ENCODE results near the gene FAM186B. TPM values are rescaled to one million over a fixed set of nuclear protein-coding genes. Genes with fewer than 3 reads are reported as not detected.

FAM186B gene
- total and polyA plus RNA-seq, 2 donors (not counting 1 experiment from before 2014, with no cell fraction given): 0.10 to 0.33 TPM

DNA sequence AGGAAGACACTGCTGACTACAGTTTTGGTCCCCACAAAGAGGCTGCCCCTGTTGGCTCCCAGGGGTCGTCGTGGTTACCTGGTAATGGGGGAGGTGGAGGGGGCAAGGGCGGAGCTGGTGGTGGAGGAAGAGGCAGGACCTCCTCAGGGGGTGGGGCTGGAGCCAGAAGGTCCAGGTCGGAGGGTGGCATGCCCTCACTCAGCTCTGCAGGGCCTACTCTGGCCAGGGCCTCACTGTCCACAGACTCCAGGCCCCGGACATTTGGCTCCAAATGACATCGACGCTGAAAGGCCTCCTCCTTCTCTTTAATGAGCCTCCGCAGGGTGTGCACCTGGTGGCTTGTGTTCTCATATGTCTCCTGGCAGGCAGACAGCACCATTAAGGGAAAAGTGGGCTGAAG is 46.4 kb upstream of the FAM186B start:
- H3K4me1 ChIP-seq (ENCODE audit: control insufficient read depth, extremely low read depth, insufficient read depth, low read length): no peaks in the 10 kb centered on the region
- no peaks in the 10 kb centered on the region for H4K20me1 ChIP-seq (ENCODE audit: control insufficient read depth, extremely low read depth, insufficient read depth, low read length)
- TF ChIP-seq, protein P1, sequence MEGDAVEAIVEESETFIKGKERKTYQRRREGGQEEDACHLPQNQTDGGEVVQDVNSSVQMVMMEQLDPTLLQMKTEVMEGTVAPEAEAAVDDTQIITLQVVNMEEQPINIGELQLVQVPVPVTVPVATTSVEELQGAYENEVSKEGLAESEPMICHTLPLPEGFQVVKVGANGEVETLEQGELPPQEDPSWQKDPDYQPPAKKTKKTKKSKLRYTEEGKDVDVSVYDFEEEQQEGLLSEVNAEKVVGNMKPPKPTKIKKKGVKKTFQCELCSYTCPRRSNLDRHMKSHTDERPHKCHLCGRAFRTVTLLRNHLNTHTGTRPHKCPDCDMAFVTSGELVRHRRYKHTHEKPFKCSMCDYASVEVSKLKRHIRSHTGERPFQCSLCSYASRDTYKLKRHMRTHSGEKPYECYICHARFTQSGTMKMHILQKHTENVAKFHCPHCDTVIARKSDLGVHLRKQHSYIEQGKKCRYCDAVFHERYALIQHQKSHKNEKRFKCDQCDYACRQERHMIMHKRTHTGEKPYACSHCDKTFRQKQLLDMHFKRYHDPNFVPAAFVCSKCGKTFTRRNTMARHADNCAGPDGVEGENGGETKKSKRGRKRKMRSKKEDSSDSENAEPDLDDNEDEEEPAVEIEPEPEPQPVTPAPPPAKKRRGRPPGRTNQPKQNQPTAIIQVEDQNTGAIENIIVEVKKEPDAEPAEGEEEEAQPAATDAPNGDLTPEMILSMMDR (conservative IDR thresholded peaks at IDR 0.05 in 1 of 2, IDR thresholded peaks at IDR 0.05 in 1 of 2; ENCODE audit: low read depth in 1 of 2, low read length in 2 of 2): no peak
- no peak for TF ChIP-seq EZH2 (IDR thresholded peaks at IDR 0.05; ENCODE audit: low read length, missing control alignments)
- H3K27me3 ChIP-seq (ENCODE audit: control insufficient read depth, insufficient read depth, low read length): no peaks in the 10 kb centered on the region
- H3K9ac ChIP-seq (ENCODE audit: insufficient read depth, low read length): no peak overlapping the region
- H3K27ac ChIP-seq (ENCODE audit: insufficient read depth, low read length): no peak overlapping the region
- no peak overlapping the region for H3K4me3 ChIP-seq (replicated peaks in 1 of 4; ENCODE audit: control extremely low read depth in 1 of 4, insufficient read depth in 1 of 4, low read depth in 3 of 4, low read length in 4 of 4)
- no peak for DNase-seq (ENCODE audit: low read depth in 2 of 2)
- H3K4me2 ChIP-seq (ENCODE audit: extremely low read depth, insufficient read depth, low read length): no peak overlapping the region
- H2AFZ ChIP-seq (ENCODE audit: low read length): no peak overlapping the region
- no peaks in the 10 kb centered on the region for H3K9me3 ChIP-seq (ENCODE audit: control insufficient read depth, insufficient read depth, low read depth, low read length)
- H3K79me2 ChIP-seq (ENCODE audit: control insufficient read depth, insufficient read depth, low read length): no peaks in the 10 kb centered on the region
- H3K36me3 ChIP-seq (ENCODE audit: control insufficient read depth, insufficient read depth, low read length): peaks cover 5% of the 10 kb centered on the region

DNA sequence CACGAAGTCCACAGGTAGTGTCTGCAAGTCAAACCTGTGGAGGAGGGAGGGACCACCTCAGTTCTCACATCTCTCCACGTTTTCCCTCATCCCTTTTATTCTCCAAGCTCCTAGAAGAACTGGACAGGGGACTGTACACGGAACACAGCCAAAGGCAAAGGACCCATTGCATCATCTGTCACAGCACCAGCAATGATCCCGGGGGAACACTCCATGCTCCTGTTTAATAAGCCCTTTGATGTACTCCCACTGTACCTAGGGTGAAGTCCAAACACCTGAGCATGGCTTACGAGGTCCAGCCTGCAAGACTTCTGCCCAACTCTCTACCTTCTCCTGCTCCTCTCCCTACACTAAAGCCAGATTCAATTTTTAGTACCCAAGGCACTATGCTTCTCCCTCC is 44.5 kb upstream of the FAM186B start:
- Histone ChIP-seq H3K4me2 (ENCODE audit: extremely low read depth, insufficient read depth, low read length) (no peak overlapping the region), H4K20me1 (ENCODE audit: control insufficient read depth, extremely low read depth, insufficient read depth, low read length) (no peaks in the 10 kb centered on the region), H3K27ac (ENCODE audit: insufficient read depth, low read length) (no peak overlapping the region), H3K4me3 (replicated peaks in 1 of 4; ENCODE audit: control extremely low read depth in 1 of 4, insufficient read depth in 1 of 4, low read depth in 3 of 4, low read length in 4 of 4) (no peak overlapping the region), H3K36me3 (ENCODE audit: control insufficient read depth, insufficient read depth, low read length) (peaks cover 9% of the 10 kb centered on the region), H3K4me1 (ENCODE audit: control insufficient read depth, extremely low read depth, insufficient read depth, low read length) (no peaks in the 10 kb centered on the region), H3K9ac (ENCODE audit: insufficient read depth, low read length) (no peak overlapping the region), H3K27me3 (ENCODE audit: control insufficient read depth, insufficient read depth, low read length) (no peaks in the 10 kb centered on the region), H2AFZ (ENCODE audit: low read length) (no peak overlapping the region), H3K9me3 (ENCODE audit: control insufficient read depth, insufficient read depth, low read depth, low read length) (no peaks in the 10 kb centered on the region), H3K79me2 (ENCODE audit: control insufficient read depth, insufficient read depth, low read length) (no peaks in the 10 kb centered on the region)
- TF ChIP-seq EZH2 (IDR thresholded peaks at IDR 0.05; ENCODE audit: low read length, missing control alignments): no peak
- TF ChIP-seq, protein P1 (conservative IDR thresholded peaks at IDR 0.05 in 1 of 2, IDR thresholded peaks at IDR 0.05 in 1 of 2; ENCODE audit: low read depth in 1 of 2, low read length in 2 of 2): no peak
- no peak for DNase-seq (ENCODE audit: low read depth in 2 of 2)

GRCh38 chr12:49649445-49649844 is 44.0 kb upstream of the FAM186B start:
- Histone ChIP-seq H3K4me3 (replicated peaks in 1 of 4; ENCODE audit: control extremely low read depth in 1 of 4, insufficient read depth in 1 of 4, low read depth in 3 of 4, low read length in 4 of 4) (no peak overlapping the region), H3K9me3 (ENCODE audit: control insufficient read depth, insufficient read depth, low read depth, low read length) (no peaks in the 10 kb centered on the region), H3K79me2 (ENCODE audit: control insufficient read depth, insufficient read depth, low read length) (no peaks in the 10 kb centered on the region), H3K4me1 (ENCODE audit: control insufficient read depth, extremely low read depth, insufficient read depth, low read length) (no peaks in the 10 kb centered on the region), H3K27ac (ENCODE audit: insufficient read depth, low read length) (no peak overlapping the region), H3K4me2 (ENCODE audit: extremely low read depth, insufficient read depth, low read length) (no peak overlapping the region), H3K9ac (ENCODE audit: insufficient read depth, low read length) (no peak overlapping the region), H2AFZ (ENCODE audit: low read length) (no peak overlapping the region), H3K27me3 (ENCODE audit: control insufficient read depth, insufficient read depth, low read length) (no peaks in the 10 kb centered on the region), H4K20me1 (ENCODE audit: control insufficient read depth, extremely low read depth, insufficient read depth, low read length) (no peaks in the 10 kb centered on the region), H3K36me3 (ENCODE audit: control insufficient read depth, insufficient read depth, low read length) (peaks cover 9% of the 10 kb centered on the region)
- no peak for DNase-seq (ENCODE audit: low read depth in 2 of 2)
- TF ChIP-seq EZH2 (IDR thresholded peaks at IDR 0.05; ENCODE audit: low read length, missing control alignments): no peak
- TF ChIP-seq, protein P1 (conservative IDR thresholded peaks at IDR 0.05 in 1 of 2, IDR thresholded peaks at IDR 0.05 in 1 of 2; ENCODE audit: low read depth in 1 of 2, low read length in 2 of 2): no peak

Data from fibroblast of lung (primary cell).